Body of pancreas (tissue), 4 donors: Measurements from ENCODE around the gene FCRLA.

Experiments
- CTCF ChIP-seq, 7 experiments: fragments of 450-650 bp in 4 of 7; fragments of 200-600 bp in 3 of 7; sonication (generic) in 3 of 7; IDR thresholded peaks; one replicate each; pipeline ENCODE4 v1.5.1; 2016 to 2019; ENCODE audit warnings: antibody characterized with exemption in 7 of 7
- POLR2A ChIP-seq, 3 donors: fragments of 450-650 bp; IDR thresholded peaks; one replicate each; pipeline ENCODE4 v1.6.1; 2016; ENCODE audit warnings: antibody characterized with exemption in 3 of 3, mild to moderate bottlenecking in 2 of 3

- TF ChIP-seq CTCF (IDR thresholded peaks at IDR 0.05): no peak
- TF ChIP-seq POLR2A (IDR thresholded peaks at IDR 0.05): no peak
These were observed 15.2 kb upstream of the FCRLA start for GRCh38 chr1:161691846-161692245.
